Subcutaneous abdominal adipose tissue (tissue), 5 donors: ENCODE data around the gene TRAM2.

Experiments
- H3K27ac ChIP-seq: one replicate; pipeline ENCODE4 v1.7.0; 2013; ENCODE audit warnings: low read depth, mild to moderate bottlenecking, inconsistent platforms, low read length, moderate library complexity
- H3K27me3 ChIP-seq, 5 donors: one replicate each; pipeline ENCODE4 v1.7.0; 2013; ENCODE audit warnings: low read length in 5 of 5, inconsistent platforms in 1 of 5; ENCODE audit not compliant: control insufficient read depth in 5 of 5, insufficient read depth in 4 of 5
- H3K36me3 ChIP-seq, 5 donors: one replicate each; pipeline ENCODE4 v1.7.0; 2013; ENCODE audit warnings: low read length in 5 of 5; ENCODE audit not compliant: control insufficient read depth in 5 of 5, insufficient read depth in 5 of 5
- H3K4me1 ChIP-seq, 5 donors: one replicate each; pipeline ENCODE4 v1.7.0; 2013; ENCODE audit warnings: low read length in 5 of 5, mild to moderate bottlenecking in 3 of 5, moderate library complexity in 1 of 5; ENCODE audit not compliant: control insufficient read depth in 5 of 5, insufficient read depth in 5 of 5
- H3K4me3 ChIP-seq, 5 donors: one replicate each; pipeline ENCODE4 v1.7.0; 2013; ENCODE audit warnings: low read length in 5 of 5, low read depth in 1 of 5
- H3K9ac ChIP-seq, 5 donors: one replicate each; pipeline ENCODE4 v1.7.0; 2013; ENCODE audit warnings: low read length in 5 of 5, mild to moderate bottlenecking in 4 of 5, moderate library complexity in 3 of 5
- H3K9me3 ChIP-seq, 5 donors: one replicate each; pipeline ENCODE4 v1.7.0; 2013; ENCODE audit warnings: low read length in 5 of 5; ENCODE audit not compliant: control insufficient read depth in 5 of 5
- donor health status: healthy.
- donor health status: healthy.
- donor health status: healthy.
- donor health status: healthy.
- donor health status: healthy.

The TRAM2 gene

GRCh38 chr6:52534966-52535390 is 41.9 kb downstream of the TRAM2 start:
- peaks cover 0 to 23% (median 18%) of the 10 kb centered on the region in 5 donors for H3K36me3 ChIP-seq
- no peak overlapping the region for H3K27ac ChIP-seq
- H3K9ac ChIP-seq: no peak overlapping the region
- H3K9me3 ChIP-seq: no peaks in the 10 kb centered on the region
- H3K4me3 ChIP-seq: no peak overlapping the region
- H3K4me1 ChIP-seq: peaks cover 5 to 35% (median 30%) of the 10 kb centered on the region in 5 donors
- H3K27me3 ChIP-seq: no peaks in the 10 kb centered on the region

- H3K9me3 ChIP-seq: no peaks in the 10 kb centered on the region
- H3K9ac ChIP-seq: no peak overlapping the region
- no peaks in the 10 kb centered on the region for H3K27me3 ChIP-seq
- H3K27ac ChIP-seq: no peak overlapping the region
- peaks cover 5 to 31% (median 27%) of the 10 kb centered on the region in 5 donors for H3K4me1 ChIP-seq
- no peak overlapping the region for H3K4me3 ChIP-seq
- peaks cover 0 to 23% (median 18%) of the 10 kb centered on the region in 5 donors for H3K36me3 ChIP-seq
These were observed 42.5 kb downstream of the TRAM2 start for GRCh38 chr6:52534363-52534762.

- Histone ChIP-seq H3K36me3 (peaks cover 0 to 23% (median 18%) of the 10 kb centered on the region in 5 donors), H3K9me3 (no peaks in the 10 kb centered on the region), H3K9ac (no peak overlapping the region), H3K27ac (no peak overlapping the region), H3K4me3 (no peak overlapping the region), H3K4me1 (peaks cover 5 to 24% (median 19%) of the 10 kb centered on the region in 5 donors), H3K27me3 (no peaks in the 10 kb centered on the region)
These were observed 43.4 kb downstream of the TRAM2 start for GRCh38 chr6:52533491-52533890.

GRCh38 chr6:52532457-52532856 is 44.4 kb downstream of the TRAM2 start:
- Histone ChIP-seq H3K4me1 (peaks cover 5 to 14% (median 9%) of the 10 kb centered on the region in 5 donors), H3K27ac (no peak overlapping the region), H3K36me3 (peaks cover 0 to 23% (median 18%) of the 10 kb centered on the region in 5 donors), H3K9ac (no peak overlapping the region), H3K4me3 (no peak overlapping the region), H3K9me3 (no peaks in the 10 kb centered on the region), H3K27me3 (no peaks in the 10 kb centered on the region)

GRCh38 chr6:52531834-52532233 is 45.0 kb downstream of the TRAM2 start:
- Histone ChIP-seq H3K9ac (no peak overlapping the region), H3K27ac (no peak overlapping the region), H3K4me1 (peaks cover 0 to 7% (median 3%) of the 10 kb centered on the region in 5 donors), H3K9me3 (no peaks in the 10 kb centered on the region), H3K36me3 (peaks cover 0 to 23% (median 18%) of the 10 kb centered on the region in 5 donors), H3K27me3 (no peaks in the 10 kb centered on the region), H3K4me3 (no peak overlapping the region)

GRCh38 chr6:52531396-52531795 is 45.5 kb downstream of the TRAM2 start:
- Histone ChIP-seq H3K36me3 (peaks cover 0 to 23% (median 18%) of the 10 kb centered on the region in 5 donors), H3K27ac (no peak overlapping the region), H3K4me3 (no peak overlapping the region), H3K9me3 (no peaks in the 10 kb centered on the region), H3K4me1 (peaks cover 0 to 4% (median 0%) of the 10 kb centered on the region in 5 donors), H3K9ac (no peak overlapping the region), H3K27me3 (no peaks in the 10 kb centered on the region)

GRCh38 chr6:52530351-52530750 is 46.5 kb downstream of the TRAM2 start:
- Histone ChIP-seq H3K9ac (no peak overlapping the region), H3K9me3 (no peaks in the 10 kb centered on the region), H3K4me3 (no peak overlapping the region), H3K27ac (no peak overlapping the region), H3K4me1 (peaks cover 0 to 4% (median 0%) of the 10 kb centered on the region in 5 donors), H3K27me3 (no peaks in the 10 kb centered on the region), H3K36me3 (peaks cover 0 to 22% (median 18%) of the 10 kb centered on the region in 5 donors)

GRCh38 chr6:52529311-52529710 is 47.5 kb downstream of the TRAM2 start:
- no peaks in the 10 kb centered on the region for H3K4me1 ChIP-seq
- H3K36me3 ChIP-seq: peaks cover 0 to 15% (median 8%) of the 10 kb centered on the region in 5 donors
- H3K27me3 ChIP-seq: no peaks in the 10 kb centered on the region
- H3K4me3 ChIP-seq: no peak overlapping the region
- H3K9ac ChIP-seq: no peak overlapping the region
- no peak overlapping the region for H3K27ac ChIP-seq
- no peaks in the 10 kb centered on the region for H3K9me3 ChIP-seq

- H3K4me1 ChIP-seq: peaks cover 0 to 7% (median 5%) of the 10 kb centered on the region in 5 donors
- H3K9me3 ChIP-seq: no peaks in the 10 kb centered on the region
- peaks cover 0 to 7% (median 0%) of the 10 kb centered on the region in 5 donors for H3K36me3 ChIP-seq
- no peak overlapping the region for H3K9ac ChIP-seq
- no peaks in the 10 kb centered on the region for H3K27me3 ChIP-seq
- no peak overlapping the region for H3K27ac ChIP-seq
- no peak overlapping the region for H3K4me3 ChIP-seq
These were observed 49.4 kb downstream of the TRAM2 start for GRCh38 chr6:52527436-52527835.

GRCh38 chr6:52526634-52527033 is 50.2 kb downstream of the TRAM2 start:
- no peak overlapping the region for H3K9ac ChIP-seq
- no peak overlapping the region for H3K4me3 ChIP-seq
- peaks cover 0 to 7% (median 0%) of the 10 kb centered on the region in 5 donors for H3K36me3 ChIP-seq
- H3K4me1 ChIP-seq: peaks cover 4 to 15% (median 13%) of the 10 kb centered on the region in 5 donors
- H3K9me3 ChIP-seq: no peaks in the 10 kb centered on the region
- no peak overlapping the region for H3K27ac ChIP-seq
- no peaks in the 10 kb centered on the region for H3K27me3 ChIP-seq
